Chondrocyte (in vitro differentiated cells): ENCODE data around the gene FASTKD1. TPM values are rescaled to one million over a fixed set of nuclear protein-coding genes. Genes with fewer than 3 reads are reported as not detected.
"Not testable (repeated sequence)": the region's sequence is repeated elsewhere in the genome, so short reads cannot be mapped to it uniquely, and the experiment has no call there.

Experiments used
- DNase-seq: peaks from one replicate; pipeline ENCODE4 v3.0.0; 2021; ENCODE audit warnings: mixed read lengths, low spot score
- H3K27ac Mint-ChIP-seq: one replicate; pipeline ENCODE4 v1.8.0; 2021; ENCODE audit warnings: mild to moderate bottlenecking, moderate library complexity, mixed read lengths; ENCODE audit not compliant: unreplicated experiment
- H3K27me3 Mint-ChIP-seq: 2 replicates; pipeline ENCODE4 v1.8.0; 2021; ENCODE audit warnings: low read depth, mixed read lengths
- H3K36me3 Mint-ChIP-seq: 2 replicates; pipeline ENCODE4 v1.8.0; 2021; ENCODE audit warnings: low read depth, mixed read lengths
- H3K4me1 Mint-ChIP-seq: 2 replicates; pipeline ENCODE4 v1.8.0; 2021; ENCODE audit warnings: low read depth, mild to moderate bottlenecking, mixed read lengths
- H3K4me3 Mint-ChIP-seq: one replicate; pipeline ENCODE4 v1.8.0; 2021; ENCODE audit warnings: mild to moderate bottlenecking, moderate library complexity, mixed read lengths; ENCODE audit not compliant: unreplicated experiment
- H3K9me3 Mint-ChIP-seq: 2 replicates; pipeline ENCODE4 v1.8.0; 2021; ENCODE audit warnings: low read depth, mixed read lengths
- total RNA-seq: library from RNA; stranded (reverse); gene quantifications from 3 replicates; pipeline ENCODE4 v1.2.1, GENCODE V29; 2021
- TF ChIP-seq, protein P1 (sequence below): fragments of 200-600 bp; sonication (generic); IDR thresholded peaks from 2 replicates; pipeline ENCODE4 v1.5.0; 2021; ENCODE audit warnings: antibody characterized with exemption, mild to moderate bottlenecking, moderate library complexity

The FASTKD1 gene
- total RNA-seq, 1 donor from 2014 or later: 19.0 TPM

GRCh38 chr2:169585673-169586072 lies 12.0 kb upstream of the FASTKD1 start:
- TF ChIP-seq, protein P1, sequence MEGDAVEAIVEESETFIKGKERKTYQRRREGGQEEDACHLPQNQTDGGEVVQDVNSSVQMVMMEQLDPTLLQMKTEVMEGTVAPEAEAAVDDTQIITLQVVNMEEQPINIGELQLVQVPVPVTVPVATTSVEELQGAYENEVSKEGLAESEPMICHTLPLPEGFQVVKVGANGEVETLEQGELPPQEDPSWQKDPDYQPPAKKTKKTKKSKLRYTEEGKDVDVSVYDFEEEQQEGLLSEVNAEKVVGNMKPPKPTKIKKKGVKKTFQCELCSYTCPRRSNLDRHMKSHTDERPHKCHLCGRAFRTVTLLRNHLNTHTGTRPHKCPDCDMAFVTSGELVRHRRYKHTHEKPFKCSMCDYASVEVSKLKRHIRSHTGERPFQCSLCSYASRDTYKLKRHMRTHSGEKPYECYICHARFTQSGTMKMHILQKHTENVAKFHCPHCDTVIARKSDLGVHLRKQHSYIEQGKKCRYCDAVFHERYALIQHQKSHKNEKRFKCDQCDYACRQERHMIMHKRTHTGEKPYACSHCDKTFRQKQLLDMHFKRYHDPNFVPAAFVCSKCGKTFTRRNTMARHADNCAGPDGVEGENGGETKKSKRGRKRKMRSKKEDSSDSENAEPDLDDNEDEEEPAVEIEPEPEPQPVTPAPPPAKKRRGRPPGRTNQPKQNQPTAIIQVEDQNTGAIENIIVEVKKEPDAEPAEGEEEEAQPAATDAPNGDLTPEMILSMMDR: no peak
- Mint-ChIP-seq H3K9me3 (peaks cover 3% of the 10 kb centered on the region), H3K4me1 (peaks cover 36% of the 10 kb centered on the region), H3K27ac (peak overlapping the region; percentile 100), H3K27me3 (no peaks in the 10 kb centered on the region), H3K36me3 (no peaks in the 10 kb centered on the region), H3K4me3 (peak overlapping the region; percentile 99)
- no peak for DNase-seq

GRCh38 chr2:169584005-169584877 lies 10.6 kb upstream of the FASTKD1 start, which contains the start of gene PPIG:
Gene PPIG, plus strand, starts transcription at chr2:169584351. Its CDS starts 19,691 bp downstream, at chr2:169604042.
- TF ChIP-seq, protein P1: no peak
- no peak for DNase-seq
- Mint-ChIP-seq H3K4me1 (peaks cover 31% of the 10 kb centered on the region), H3K4me3 (peak within 1 kb of the TSS; percentile 99), H3K9me3 (peaks cover 3% of the 10 kb centered on the region), H3K27ac (peak within 1 kb of the TSS; percentile 100), H3K27me3 (no peaks in the 10 kb centered on the region), H3K36me3 (no peaks in the 10 kb centered on the region)

DNA sequence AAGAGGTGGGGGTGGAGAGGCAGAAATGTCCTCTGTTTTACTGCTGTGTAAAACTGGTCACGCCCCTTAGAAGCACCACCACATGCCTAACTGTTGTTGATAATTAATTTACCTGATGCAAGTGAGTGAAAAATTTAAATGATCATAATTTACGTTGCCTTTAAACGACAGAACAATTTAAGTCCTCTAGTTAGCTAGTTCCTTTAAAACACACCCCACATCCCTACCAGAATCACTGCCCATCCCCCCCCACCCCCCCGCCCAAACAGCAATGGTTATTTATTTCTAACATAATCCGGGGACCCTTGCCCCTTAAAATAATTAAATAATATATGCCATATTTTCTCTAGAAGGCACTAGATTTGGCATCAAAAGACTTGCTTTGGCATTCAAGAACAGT lies 9.9 kb upstream of the FASTKD1 start:
- Mint-ChIP-seq H3K27me3 (no peaks in the 10 kb centered on the region), H3K9me3 (peaks cover 3% of the 10 kb centered on the region), H3K4me1 (peaks cover 27% of the 10 kb centered on the region), H3K36me3 (no peaks in the 10 kb centered on the region), H3K4me3 (no peak overlapping the region), H3K27ac (peak overlapping the region; percentile 100)
- no peak for DNase-seq
- TF ChIP-seq, protein P1: no peak

GRCh38 chr2:169582552-169583266 lies 9.0 kb upstream of the FASTKD1 start:
- peaks cover 24% of the 10 kb centered on the region for H3K4me1 Mint-ChIP-seq
- not testable (repeated sequence) for H3K36me3 Mint-ChIP-seq, H3K4me3 Mint-ChIP-seq, H3K27ac Mint-ChIP-seq, H3K9me3 Mint-ChIP-seq, H3K27me3 Mint-ChIP-seq, DNase-seq

- DNase-seq: no peak
- Mint-ChIP-seq H3K9me3 (peaks cover 2% of the 10 kb centered on the region), H3K4me1 (peaks cover 2% of the 10 kb centered on the region), H3K27ac (no peak overlapping the region), H3K27me3 (no peaks in the 10 kb centered on the region), H3K36me3 (no peaks in the 10 kb centered on the region), H3K4me3 (no peak overlapping the region)
- TF ChIP-seq, protein P1: no peak
Measured at GRCh38 chr2:169579044-169579443, 5.4 kb upstream of the FASTKD1 start.

- not testable (repeated sequence) for H3K27ac Mint-ChIP-seq, H3K9me3 Mint-ChIP-seq, H3K36me3 Mint-ChIP-seq, H3K4me3 Mint-ChIP-seq, H3K27me3 Mint-ChIP-seq, DNase-seq
- peaks cover 11% of the 10 kb centered on the region for H3K4me1 Mint-ChIP-seq
Measured at GRCh38 chr2:169575264-169575663, 1.6 kb upstream of the FASTKD1 start.

- peaks cover 15% of the 10 kb centered on the region for H3K4me1 Mint-ChIP-seq
- H3K9me3 Mint-ChIP-seq, H3K36me3 Mint-ChIP-seq, DNase-seq, H3K27me3 Mint-ChIP-seq, H3K27ac Mint-ChIP-seq, H3K4me3 Mint-ChIP-seq: not testable (repeated sequence)
Measured at GRCh38 chr2:169574539-169574938, 874 bp upstream of the FASTKD1 start.
